EH (cell line): Measurements from ENCODE around the gene PPP1R3D.
A peak's percentile ranks its signal among the peaks of the same experiment; 100 is the strongest.
"Not testable (repeated sequence)": the region's sequence is repeated elsewhere in the genome, so short reads cannot be mapped to it uniquely, and the experiment has no call there.

Source experiments
- DNase-seq: peaks from one replicate; pipeline ENCODE4 v3.0.0-alpha.2; 2015; ENCODE audit warnings: low read depth

PPP1R3D gene

GRCh38 chr20:59940129-59940955 lies at the start of gene PPP1R3D, which contains the start of gene FAM217B:
Gene PPP1R3D, minus strand, starts transcription at chr20:59940305. Its CDS starts 374 bp downstream, at chr20:59939931.
Gene FAM217B, plus strand, starts transcription at chr20:59940389. Its CDS starts 3,555 bp downstream, at chr20:59943944.
- DNase-seq: peak; percentile 97

GRCh38 chr20:59988141-59988540 lies 48.0 kb upstream of the PPP1R3D start:
- DNase-seq: peak; percentile 2

DNA sequence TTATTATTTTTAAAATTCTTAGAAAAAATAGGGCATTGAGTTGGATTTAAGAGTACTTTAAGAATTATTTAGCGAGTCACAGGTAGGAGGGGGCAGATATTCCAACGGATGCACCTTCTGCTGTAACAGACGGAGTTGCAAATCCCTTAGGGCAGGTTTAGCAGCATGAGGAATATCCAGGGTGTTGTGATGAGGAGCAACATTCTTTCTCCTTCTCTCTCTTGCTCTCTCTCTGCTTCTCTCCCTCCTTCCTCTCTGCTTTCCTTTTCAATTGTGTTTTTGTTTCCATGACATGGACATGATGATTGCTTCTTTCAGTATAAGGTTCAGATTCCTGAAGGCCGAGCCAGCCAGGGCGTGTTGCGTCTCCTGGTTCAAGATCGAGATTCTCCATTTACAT lies 47.0 kb upstream of the PPP1R3D start:
- no peak for DNase-seq

- DNase-seq: no peak
These were observed 45.8 kb upstream of the PPP1R3D start for GRCh38 chr20:59985864-59986263.

GRCh38 chr20:59985164-59985563 lies 45.1 kb upstream of the PPP1R3D start:
- no peak for DNase-seq

GRCh38 chr20:59984541-59984940 lies 44.4 kb upstream of the PPP1R3D start:
- DNase-seq: no peak

GRCh38 chr20:59983076-59983475 lies 43.0 kb upstream of the PPP1R3D start:
- DNase-seq: no peak

- DNase-seq: no peak
These were observed 37.0 kb upstream of the PPP1R3D start for GRCh38 chr20:59977086-59977485.

GRCh38 chr20:59976156-59976782 lies 36.2 kb upstream of the PPP1R3D start:
- DNase-seq: no peak

- DNase-seq: no peak
These were observed 32.1 kb upstream of the PPP1R3D start for GRCh38 chr20:59972037-59972801.

GRCh38 chr20:59971428-59971827 lies 31.3 kb upstream of the PPP1R3D start:
- DNase-seq: no peak

DNA sequence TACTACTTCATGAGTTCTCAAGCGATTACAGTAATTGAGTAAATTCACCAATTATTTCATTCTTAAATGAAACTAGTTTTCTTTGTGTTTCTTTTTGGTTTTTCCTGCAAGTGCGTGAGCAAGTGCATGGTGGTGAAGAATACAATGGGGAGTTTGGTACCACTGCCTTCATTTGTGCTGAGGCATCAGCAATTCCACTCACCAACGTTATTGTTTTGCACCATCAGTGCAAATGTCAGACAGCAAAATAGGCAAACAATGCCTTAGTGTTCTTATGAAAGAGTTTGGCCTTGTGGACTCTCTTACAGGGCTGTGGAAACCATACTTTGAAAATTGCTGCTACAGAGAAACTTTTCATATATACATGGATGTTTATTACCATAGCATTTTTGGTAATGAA lies 26.3 kb upstream of the PPP1R3D start:
- DNase-seq: no peak

DNA sequence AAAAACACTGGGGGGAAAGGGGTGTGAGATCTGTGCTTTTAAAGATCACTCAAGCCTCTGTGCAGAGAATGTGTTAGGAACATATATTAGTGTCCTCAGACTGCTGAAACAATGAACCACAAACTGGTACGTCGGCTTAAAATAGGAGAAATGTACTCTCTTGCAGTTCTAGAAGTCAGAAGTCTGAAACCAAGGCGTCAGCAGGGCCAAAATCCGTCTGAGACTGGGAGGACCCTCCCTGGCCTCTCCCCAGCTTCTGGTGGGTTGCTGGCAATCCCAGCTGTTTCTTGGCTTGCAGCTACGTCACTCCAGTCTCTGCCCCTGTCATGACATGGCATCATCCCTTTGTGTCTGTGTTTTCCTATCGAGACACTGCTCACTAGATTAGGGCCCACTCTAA lies 22.1 kb upstream of the PPP1R3D start:
- DNase-seq: no peak

DNA sequence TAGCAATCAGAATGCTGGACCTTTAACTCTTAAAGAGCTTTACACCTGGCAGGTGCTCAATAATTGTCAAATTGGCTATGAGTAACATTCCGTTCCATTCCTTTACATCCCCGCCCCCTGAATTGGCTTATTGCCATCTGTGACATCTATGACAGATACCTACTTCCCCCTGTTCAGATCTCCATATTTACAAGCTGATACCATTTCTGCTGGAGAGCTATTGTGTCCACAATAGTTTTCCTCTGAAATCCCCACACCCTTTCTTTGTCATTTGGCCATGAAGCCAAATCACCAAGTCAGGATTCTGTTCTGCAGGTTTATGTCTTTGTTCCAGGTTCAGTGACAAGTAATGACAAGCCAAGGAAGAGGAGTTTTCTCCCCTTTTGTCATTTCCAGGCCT lies 21.3 kb upstream of the PPP1R3D start:
- no peak for DNase-seq

DNA sequence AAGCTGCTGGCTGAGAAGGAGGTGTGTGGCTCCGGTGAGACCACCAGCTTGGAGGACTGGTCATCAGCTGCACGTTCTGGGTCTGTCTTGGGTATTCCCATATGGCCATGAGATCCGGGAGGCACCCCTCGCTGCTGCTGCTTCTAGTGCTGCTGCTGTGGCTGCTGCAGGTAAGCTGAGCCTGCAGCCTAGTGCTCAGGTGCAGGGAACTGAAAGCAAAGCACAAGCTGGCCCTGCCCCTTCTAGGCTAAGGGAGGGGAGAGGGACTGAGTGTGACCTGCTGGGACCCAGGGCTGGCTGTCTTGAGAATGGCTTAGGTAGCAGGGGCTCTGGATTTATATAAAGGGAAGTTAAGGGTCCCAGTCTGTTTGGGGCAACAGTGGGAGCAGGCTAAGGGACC lies 18.5 kb upstream of the PPP1R3D start:
- DNase-seq: no peak

- DNase-seq: no peak
These were observed 18.0 kb upstream of the PPP1R3D start, which contains the start of gene CDH26 for GRCh38 chr20:59958123-59958522. Gene CDH26, plus strand, starts transcription at chr20:59958423. Its CDS starts 304 bp downstream, at chr20:59958727.

GRCh38 chr20:59957568-59957967 lies 17.5 kb upstream of the PPP1R3D start:
- DNase-seq: not testable (repeated sequence)

DNA sequence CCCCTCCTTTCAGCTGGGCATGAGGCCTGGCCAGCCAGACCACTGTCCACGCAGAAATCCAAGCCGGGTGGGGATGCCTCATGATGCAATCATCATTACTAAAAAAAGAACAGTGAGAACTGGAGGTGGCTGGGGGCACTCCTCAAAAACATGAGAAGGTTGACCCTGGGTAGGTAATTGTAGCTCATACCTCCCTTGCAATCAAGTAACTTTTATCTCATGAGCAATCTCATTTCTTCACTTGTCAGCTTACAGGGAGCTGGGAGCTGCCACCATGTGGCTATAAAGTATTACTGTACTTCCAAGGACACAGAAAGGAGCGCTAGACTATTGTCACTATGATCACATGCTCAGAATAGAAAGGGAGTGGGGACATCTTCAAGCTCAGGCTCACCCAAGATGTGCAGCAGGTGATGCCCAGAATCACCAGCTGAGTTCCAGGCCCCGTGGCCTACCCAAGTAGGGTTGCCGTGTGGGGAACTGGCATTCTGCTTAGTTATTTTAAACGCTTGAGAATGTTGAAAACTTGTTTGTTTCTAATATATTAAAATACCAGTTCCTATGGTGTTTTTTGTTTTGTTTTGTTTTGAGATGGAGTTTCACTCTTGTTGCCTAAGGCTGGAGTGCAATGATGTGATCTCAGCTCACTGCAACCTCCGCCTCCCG lies 15.2 kb upstream of the PPP1R3D start:
- DNase-seq: peak; percentile 36

- no peak for DNase-seq
These were observed 14.6 kb upstream of the PPP1R3D start for GRCh38 chr20:59954718-59955117.

GRCh38 chr20:59949911-59950310 lies 9.8 kb upstream of the PPP1R3D start:
- DNase-seq: no peak

DNA sequence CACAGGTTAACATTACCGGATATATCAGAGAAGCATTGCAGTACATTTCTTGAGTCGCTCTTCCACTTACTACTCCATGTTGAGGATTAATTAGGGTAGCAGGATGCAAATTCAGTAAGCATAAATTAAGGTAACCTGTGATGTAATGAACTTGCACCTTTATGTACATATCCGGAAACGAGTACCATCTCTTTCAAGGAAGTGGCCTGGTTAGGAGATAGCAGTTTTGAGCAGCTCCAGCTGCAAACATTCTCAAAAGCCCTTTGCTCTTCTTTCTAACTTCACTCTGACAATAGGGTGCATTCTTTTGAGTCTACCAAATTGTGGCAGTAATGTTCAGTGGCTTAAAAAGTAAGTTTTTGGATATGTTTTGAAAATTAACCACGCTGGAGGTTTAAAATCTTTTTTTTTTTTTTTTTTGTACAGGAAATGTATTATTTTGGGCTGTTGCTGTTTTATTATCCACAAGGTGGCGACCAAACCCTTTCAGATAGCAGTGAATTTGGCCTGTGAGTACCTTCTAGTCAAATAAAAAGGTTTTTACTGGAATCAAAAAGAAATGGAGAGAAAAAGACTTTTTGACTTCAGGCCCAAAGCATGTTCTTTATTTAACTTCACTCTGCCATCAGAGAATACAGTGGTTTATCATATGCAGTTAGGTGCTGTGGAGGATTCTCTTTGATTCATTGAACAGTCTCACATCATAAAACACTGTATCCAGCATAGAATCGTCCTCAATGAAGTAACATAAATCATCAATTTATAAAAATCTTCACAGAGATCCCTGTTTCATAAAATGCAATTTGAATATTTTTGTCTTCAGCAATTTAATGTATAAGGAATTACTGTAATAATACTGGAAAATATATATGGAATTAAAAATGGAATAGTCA lies 9.0 kb upstream of the PPP1R3D start:
- peak; percentile 66 for DNase-seq
